ENCODE measurements around the gene CNPY4.

CNPY4 gene

DNA sequence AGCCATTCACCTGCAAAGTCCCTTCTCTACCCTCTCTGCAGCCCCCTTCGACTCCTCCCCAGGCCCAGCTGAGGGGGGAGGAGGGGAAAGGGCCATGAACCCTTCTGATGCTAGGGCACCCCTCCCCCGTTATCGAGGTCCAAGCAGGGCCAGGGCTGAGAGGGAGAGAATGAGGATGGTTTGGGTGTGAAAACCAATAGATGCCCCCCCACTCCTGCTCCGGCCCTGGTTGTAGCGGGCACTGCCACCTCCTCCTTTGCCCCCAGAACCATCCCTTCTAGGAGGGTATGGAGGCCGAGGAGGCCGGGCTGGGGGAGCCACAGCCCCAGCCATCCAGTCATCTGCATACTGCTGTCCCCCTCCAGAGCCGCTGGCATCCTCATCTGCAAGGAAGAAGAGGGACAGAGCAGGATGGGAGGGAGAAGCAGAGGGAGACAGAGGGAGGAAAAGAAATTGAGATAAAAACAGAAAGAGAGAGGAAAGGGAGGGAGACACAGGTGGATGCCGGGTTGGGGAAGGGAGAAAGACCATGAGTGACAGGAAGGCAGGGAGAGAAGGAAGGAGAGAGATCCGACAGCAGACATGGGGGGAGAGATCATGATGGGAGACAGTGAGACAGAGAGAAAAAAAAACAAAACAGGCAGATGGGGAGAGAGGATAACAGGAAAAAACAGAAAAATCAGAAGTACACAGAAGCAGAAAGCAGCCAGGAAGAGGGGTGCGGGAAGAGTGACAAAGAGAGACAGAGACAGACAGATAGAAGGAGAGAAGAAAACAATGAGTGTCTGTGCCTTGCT, 50.9 kb downstream of the CNPY4 start:
- DNase-seq, result no peak

DNA sequence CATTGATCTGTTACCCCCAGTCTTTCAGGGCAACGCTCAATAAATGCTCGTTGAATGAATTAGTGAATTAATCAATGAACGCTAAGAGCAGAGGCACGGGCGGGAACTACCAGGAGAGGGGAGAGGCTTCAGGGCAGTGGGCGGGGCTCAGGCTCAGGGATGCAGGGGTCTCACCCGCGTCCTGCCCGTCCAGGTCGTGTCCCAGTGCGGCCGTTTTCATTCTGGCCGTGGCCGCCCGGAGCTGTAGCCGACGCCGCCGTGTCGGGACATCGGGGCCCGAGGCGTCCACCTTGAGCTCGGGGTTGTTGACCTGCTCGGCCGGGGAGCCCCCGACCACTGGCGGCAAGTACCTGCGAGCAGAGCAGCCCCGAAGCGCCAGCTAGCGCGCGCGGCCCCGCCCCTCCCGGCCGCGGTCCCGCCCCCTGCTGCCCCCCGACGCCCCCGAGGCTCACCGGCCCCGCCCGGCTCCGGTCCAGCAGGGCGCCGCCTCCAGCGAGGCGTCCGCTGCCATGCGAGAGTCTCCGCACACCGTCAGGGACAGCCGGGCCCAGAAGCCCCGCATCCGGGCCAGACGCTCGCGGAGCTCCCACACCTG, 51.8 kb downstream of the CNPY4 start:
- peak; percentile 59 for DNase-seq

DNA sequence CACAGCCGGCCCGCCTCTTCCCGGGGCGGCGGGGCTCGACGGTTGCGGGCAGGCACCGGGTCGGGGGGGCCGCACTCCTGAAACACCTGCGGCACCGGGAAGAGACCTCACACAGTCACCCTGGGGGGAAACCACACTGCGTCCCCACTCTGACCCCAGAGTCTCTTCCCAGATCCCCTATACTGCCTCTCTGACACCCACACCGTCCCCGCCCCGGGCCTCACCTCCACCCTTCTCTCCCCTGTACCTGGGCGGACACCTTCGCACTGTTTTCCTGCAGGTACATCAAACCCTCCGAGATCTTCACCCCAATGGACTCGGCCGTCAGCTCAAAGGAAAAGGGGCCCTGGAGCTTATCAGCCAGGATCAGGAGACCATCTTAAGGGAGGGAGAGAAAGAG, 52.4 kb downstream of the CNPY4 start:
- DNase-seq, result no peak

DNA sequence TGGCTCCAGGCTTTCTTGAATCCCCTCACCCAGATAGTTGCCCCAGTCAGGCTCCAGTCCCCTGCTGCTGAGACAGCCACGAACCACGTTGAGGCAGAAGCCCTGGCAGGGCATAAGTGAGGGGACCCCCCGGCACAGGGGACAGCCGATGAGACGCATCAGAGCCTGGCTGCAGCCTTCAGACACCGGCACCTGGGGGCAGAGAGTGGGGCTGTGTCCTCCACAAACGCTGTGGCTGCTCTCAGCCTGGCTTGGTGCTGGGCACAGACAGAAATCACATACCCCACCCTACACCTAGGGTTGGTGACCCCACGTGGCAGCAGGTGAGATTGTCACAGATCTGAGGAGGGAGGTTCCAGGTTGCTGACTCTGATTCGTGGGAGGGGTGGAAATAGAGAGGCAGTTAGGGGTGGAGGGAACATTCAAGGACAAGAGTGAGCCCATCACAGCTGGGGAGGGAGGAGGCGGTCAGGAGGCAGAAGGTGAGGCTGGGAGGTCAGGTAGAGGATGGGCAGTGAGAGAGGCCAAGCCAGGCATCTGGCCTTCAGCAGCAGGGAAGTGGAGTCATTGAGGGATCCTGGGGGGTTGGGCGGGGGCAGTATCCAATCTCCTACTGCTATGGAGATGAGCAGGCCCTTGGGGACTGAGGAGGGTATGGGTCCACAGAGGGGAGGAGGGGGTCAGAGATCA, 54.5 kb downstream of the CNPY4 start:
- DNase-seq, result no peak

DNA sequence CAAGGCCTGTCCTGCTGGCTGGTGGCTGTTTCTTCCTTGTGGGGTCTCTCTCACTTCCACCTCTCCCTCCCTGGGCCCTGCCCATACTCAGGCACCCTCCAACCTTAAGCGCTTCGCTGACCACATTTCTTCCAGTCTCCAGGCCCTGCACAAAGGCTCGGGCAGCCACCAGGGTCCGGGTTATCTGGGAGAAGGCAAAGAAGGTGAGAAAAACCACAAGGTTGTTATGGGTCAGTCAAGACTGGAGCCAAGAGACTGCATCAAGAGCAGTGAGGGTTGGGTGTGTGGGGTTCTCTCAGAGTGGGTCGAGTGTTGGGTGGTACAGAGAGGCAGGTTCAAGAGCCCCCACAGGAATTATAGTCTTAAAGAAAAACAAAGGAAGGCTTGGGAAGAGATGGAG, 55.1 kb downstream of the CNPY4 start:
- no peak for DNase-seq
